Erythroblast (primary cell): ENCODE results near the gene FOXO6.

ENCODE experiments used
- DNase-seq, 2 experiments: peaks; one replicate each; lab custom pipeline; 2025; lab: John Stamatoyannopoulos, UW
- GATA1 ChIP-seq: IDR thresholded peaks from 2 replicates; pipeline ENCODE4 v1.6.1; 2011; ENCODE audit warnings: low read depth, mild to moderate bottlenecking, control low read depth, low read length, moderate library complexity
- POLR2A ChIP-seq: IDR thresholded peaks from 2 replicates; pipeline ENCODE4 v1.6.1; 2011; ENCODE audit warnings: mild to moderate bottlenecking, low read length

The FOXO6 gene

GRCh38 chr1:41424581-41425118 is 63.4 kb downstream of the FOXO6 start:
- no peak for TF ChIP-seq GATA1
- no peak for TF ChIP-seq POLR2A
- DNase-seq, result no peak

GRCh38 chr1:41425369-41425768 is 64.1 kb downstream of the FOXO6 start:
- DNase-seq, result no peak
- TF ChIP-seq POLR2A (no peak), GATA1 (no peak)

DNA sequence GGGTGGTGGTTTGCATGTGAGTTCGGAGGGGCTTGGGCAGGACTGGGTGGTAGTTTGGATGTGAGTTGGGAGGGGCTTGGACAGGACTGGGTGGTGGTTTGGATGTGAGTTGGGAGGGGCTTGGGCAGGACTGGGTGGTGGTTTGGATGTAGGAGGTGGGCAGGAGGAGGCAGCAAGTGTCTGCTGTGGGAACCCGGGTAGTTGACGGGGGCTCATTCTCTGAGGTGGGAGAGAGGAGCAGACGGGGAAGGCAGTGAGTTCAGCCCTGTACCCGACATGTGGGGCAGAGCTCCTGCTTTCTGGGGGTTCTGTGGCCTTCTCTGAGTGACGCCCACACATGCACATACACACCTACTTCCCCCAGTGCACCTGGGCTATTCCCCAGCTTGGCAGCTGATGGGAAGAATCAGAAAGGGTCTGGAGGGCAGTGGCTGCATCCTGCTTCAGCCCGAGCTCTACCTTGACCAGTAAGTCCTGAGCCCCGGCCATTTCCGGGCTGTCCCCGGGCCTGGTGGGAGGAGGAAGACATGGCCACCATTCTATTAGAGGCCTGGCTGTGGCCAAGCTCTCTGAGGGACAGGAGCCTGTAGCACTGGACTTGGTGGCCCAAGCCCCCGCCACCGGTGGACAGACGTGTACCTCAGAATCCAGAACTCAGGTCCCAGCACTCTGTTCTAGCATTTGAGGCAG is 65.1 kb downstream of the FOXO6 start:
- TF ChIP-seq POLR2A (no peak), GATA1 (no peak)

DNA sequence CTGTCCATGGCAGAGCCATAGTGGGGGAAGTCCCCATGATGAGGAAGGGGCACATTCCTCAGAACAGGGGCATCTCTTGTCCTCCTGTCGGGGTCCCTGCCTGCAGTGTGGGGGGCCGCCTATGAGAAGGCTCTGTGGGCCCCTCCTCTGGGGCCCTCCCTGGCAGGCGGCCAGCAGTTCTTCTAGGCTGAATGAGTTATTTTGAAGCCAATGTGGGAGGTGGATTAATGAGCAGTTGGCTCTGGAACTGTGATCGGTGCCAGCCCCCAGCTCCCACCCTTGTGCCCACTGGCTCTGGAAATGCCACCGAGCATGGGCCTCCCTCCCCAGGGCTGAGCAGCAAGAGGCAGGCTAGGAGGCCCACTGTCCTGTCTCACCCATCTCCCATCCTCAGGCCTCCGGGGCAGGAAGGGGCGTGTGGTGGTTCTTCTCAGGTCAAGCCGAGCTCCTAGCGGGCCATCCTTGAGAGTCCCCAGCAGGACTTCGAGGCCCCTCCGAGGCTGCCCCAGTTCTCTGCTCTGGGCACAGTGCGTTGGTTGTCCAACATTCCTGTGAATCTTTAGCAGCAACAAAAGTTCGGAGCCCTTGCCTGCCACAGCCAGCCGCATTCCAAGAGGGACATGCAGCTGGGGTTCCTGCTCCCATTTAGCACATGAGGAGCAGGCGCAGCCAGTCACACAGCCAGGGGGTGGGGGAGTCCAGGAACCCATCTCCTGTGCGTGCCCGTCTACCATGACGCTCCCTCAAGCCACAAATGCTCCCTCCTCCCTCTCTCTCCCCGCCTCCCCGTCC is 66.1 kb downstream of the FOXO6 start:
- no peak for TF ChIP-seq POLR2A
- no peak for TF ChIP-seq GATA1
- DNase-seq, result no peak

More for the DNA sequence above, 65.1 kb downstream of the FOXO6 start:
- no peak for DNase-seq

- TF ChIP-seq GATA1 (no peak), POLR2A (no peak)
Observed at GRCh38 chr1:41427916-41428737, 66.9 kb downstream of the FOXO6 start.

DNA sequence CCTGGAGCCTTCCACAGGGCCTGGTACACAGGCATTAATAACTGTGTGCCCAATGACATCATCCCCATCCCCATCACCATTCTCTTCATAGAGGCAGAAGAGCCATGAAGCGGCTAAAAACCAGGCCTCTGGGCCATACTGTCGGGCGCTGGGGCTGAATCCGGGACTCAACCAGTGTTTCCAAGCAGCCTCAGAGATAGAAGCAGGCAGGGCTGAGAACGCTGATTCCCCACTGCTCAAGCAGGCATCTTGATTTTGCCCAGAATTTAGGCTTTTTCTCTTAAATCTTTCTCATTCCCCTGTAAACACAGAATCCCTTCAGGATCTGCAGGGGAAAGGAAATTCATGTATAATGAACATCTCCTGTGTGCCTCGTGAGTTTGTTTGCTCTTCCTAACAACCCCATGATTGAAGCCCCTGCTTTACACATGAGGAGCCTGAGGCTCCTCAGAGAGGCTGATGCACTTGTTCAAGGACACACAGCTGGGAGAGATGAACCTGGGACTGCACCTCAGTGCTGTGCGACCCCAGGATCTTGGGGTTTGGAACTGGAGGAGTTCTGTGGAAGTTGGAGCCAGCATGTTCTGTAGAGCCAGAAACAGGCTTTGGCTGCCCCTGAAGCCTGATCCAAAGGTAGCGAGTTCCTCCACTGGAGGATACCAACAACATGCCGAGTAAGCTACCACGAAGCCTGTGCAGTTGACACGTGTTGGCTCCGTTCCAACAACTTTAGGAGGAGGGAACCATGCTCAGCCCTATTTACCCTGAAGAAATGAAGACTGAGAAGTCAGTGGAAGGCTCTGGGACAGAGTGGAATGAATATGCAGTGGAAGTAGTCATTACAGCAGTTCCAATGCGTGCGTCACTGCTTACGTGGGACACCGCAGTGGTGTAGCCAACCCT is 67.8 kb downstream of the FOXO6 start:
- TF ChIP-seq POLR2A (no peak), GATA1 (no peak)
- DNase-seq, result no peak

More at GRCh38 chr1:41427916-41428737, 66.9 kb downstream of the FOXO6 start:
- DNase-seq, result no peak

DNA sequence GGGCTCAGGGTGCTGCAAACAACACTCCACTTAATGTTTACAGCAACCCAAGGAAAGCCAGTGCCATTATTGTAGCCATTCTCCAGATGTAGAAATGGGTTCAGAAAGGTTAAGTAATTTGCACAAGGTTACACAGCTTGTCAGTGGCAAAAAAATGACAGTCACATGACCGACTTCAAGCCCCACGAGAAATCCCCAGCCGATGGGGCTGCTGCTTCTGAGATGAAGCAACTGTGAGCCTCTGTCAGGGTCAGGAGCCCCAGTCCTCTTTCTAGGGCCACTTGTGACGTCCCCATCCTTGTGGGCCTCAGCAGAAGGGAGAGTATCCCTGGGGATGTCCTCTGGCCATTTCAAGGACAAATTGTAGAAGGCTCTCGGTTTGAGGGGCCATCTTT is 68.4 kb downstream of the FOXO6 start:
- DNase-seq, result no peak

GRCh38 chr1:41430069-41430468 is 68.8 kb downstream of the FOXO6 start:
- no peak for TF ChIP-seq GATA1
- TF ChIP-seq POLR2A, result no peak
- DNase-seq, result no peak

More for the DNA sequence above, 68.4 kb downstream of the FOXO6 start:
- no peak for TF ChIP-seq GATA1
- TF ChIP-seq POLR2A, result no peak

GRCh38 chr1:41430582-41430981 is 69.3 kb downstream of the FOXO6 start:
- no peak for TF ChIP-seq GATA1
- TF ChIP-seq POLR2A, result no peak
- no peak for DNase-seq

DNA sequence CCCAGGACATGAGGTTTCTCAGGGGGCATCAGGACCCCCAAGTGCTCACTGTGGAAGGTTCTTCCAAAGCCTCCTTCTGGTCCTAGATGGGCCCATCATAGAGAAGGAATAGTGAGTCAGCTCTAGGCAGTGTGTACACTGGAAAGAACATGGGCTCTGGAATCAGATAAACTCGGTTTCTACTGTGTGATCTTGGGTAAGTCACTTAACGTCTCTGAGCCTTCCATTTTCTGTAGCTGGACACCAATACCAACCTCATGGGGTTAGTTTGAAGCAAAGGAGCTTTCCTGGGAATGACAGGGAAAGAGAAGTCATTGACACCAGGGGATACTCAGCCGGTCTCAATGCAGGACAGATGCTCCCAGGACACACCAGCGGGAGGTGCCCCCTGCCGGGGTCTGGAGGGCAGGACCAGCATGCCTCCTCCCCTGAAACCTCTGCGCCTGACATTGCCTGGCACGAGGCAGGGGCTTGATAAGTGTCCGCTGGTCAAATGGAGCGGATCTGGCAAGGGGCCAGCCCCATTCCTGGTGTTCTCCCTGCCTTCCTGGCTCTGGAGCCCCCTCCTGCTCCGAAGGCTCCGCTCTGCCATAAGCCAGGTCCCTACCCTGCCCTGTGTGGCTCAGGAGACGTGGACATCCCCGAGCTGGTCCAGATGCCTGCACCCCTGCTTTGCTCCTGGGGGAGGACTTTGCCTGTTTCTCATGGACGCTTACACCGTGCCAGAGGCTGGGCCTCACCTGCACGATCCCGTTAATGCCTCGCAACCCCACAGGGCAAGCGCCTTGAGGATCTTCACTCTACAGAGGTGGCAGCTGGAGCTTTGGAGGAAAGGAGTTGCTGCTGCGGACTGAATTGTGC is 70.5 kb downstream of the FOXO6 start:
- TF ChIP-seq POLR2A, result no peak
- no peak for TF ChIP-seq GATA1
- no peak for DNase-seq
